PC-9 (cell line): ENCODE measurements around the gene SLC44A3. TPM values are rescaled to one million over a fixed set of nuclear protein-coding genes. Genes with fewer than 3 reads are reported as not detected.

Experiments
- BruUV-seq: library from RNA; stranded (reverse); fragments of 400-500 nt; replicated peaks from 2 replicates; lab custom pipeline; 2021; lab: Mats Ljungman, UMichigan
- CTCF ChIA-PET: fragments of 300-600 bp; sonication (Branson Sonifier 250); formaldehyde crosslinking; loops from one replicate; lab custom pipeline; 2022; ENCODE audit warnings: antibody characterized with exemption; lab: Charles Lee
- POLR2A ChIA-PET: fragments of 300-600 bp; sonication (Branson Sonifier 250); formaldehyde crosslinking; loops from one replicate; lab custom pipeline; 2022; ENCODE audit warnings: antibody characterized with exemption; ENCODE audit not compliant: unreplicated experiment; lab: Charles Lee
- DNase-seq, 2 experiments: peaks; one replicate each; pipeline versions ENCODE4 v3.0.0 to v3.0.0-alpha.2; 2015 to 2022; ENCODE audit warnings: mixed read lengths in 1 of 2
- H2AFZ ChIP-seq: fragments of 200-600 bp; sonication (generic); 2 replicates; pipeline ENCODE4 v1.8.1; 2017; ENCODE audit warnings: antibody characterized with exemption
- H3F3A ChIP-seq: fragments of 200-600 bp; sonication (generic); 2 replicates; pipeline ENCODE4 v1.8.1; 2017; ENCODE audit warnings: antibody characterized with exemption, mild to moderate bottlenecking, low read depth; ENCODE audit not compliant: insufficient read depth
- H3K27ac ChIP-seq: fragments of 200-600 bp; sonication (generic); 2 replicates; pipeline ENCODE4 v1.6.1; 2016; ENCODE audit warnings: mixed run types
- H3K27me3 ChIP-seq: fragments of 200-600 bp; sonication (generic); 2 replicates; pipeline ENCODE4 v1.6.1; 2016; ENCODE audit warnings: low read depth, mixed run types; ENCODE audit not compliant: insufficient read depth
- H3K36me3 ChIP-seq: fragments of 200-600 bp; sonication (generic); 2 replicates; pipeline ENCODE4 v1.6.1; 2016; ENCODE audit warnings: low read depth, mixed run types
- H3K4me1 ChIP-seq: fragments of 200-600 bp; sonication (generic); replicated peaks from 2 replicates; pipeline ENCODE4 v1.6.1; 2016; ENCODE audit warnings: mixed run types; ENCODE audit not compliant: insufficient read depth
- H3K4me2 ChIP-seq: fragments of 200-600 bp; sonication (generic); 2 replicates; pipeline ENCODE4 v1.6.1; 2017; ENCODE audit warnings: mixed run types
- H3K4me3 ChIP-seq: fragments of 200-600 bp; sonication (generic); 2 replicates; pipeline ENCODE4 v1.6.1; 2016; ENCODE audit warnings: mixed run types
- H3K79me2 ChIP-seq: fragments of 200-600 bp; sonication (generic); 2 replicates; pipeline ENCODE4 v1.6.1; 2017; ENCODE audit warnings: low read depth, mixed run types
- H3K9me2 ChIP-seq: fragments of 200-600 bp; sonication (generic); 2 replicates; pipeline ENCODE4 v1.8.1; 2017; ENCODE audit warnings: mild to moderate bottlenecking; ENCODE audit not compliant: insufficient read depth
- H3K9me3 ChIP-seq: fragments of 200-600 bp; sonication (generic); 2 replicates; pipeline ENCODE4 v1.8.1; 2016; ENCODE audit warnings: low read depth; ENCODE audit not compliant: insufficient read depth
- H4K20me1 ChIP-seq: fragments of 200-600 bp; sonication (generic); 2 replicates; pipeline ENCODE4 v1.8.1; 2017; ENCODE audit not compliant: insufficient read depth
- EZH2 ChIP-seq: fragments of 200-600 bp; sonication (generic); IDR thresholded peaks from 2 replicates; pipeline ENCODE4 v1.8.0; 2017; ENCODE audit warnings: antibody characterized with exemption, low read depth
- intact Hi-C: fragments of 100-400 bp; cut with micrococcal nuclease; formaldehyde crosslinking; loops from one replicate; pipeline ENCODE4 v1.10.0; 2022; ENCODE audit not compliant: unreplicated experiment
- total RNA-seq: library from RNA; stranded (reverse); gene quantifications from 2 replicates; pipeline ENCODE4 v1.2.3, GENCODE V29; 2021
- TF ChIP-seq, protein P1 (sequence below): fragments of 200-600 bp; sonication (generic); conservative IDR thresholded peaks from 2 replicates; pipeline ENCODE4 v1.6.1; 2017; ENCODE audit warnings: mixed run types, antibody characterized with exemption, mild to moderate bottlenecking, moderate library complexity

The SLC44A3 gene
- total RNA-seq, 1 experiment from 2014 or later, result 17.5 TPM

DNA sequence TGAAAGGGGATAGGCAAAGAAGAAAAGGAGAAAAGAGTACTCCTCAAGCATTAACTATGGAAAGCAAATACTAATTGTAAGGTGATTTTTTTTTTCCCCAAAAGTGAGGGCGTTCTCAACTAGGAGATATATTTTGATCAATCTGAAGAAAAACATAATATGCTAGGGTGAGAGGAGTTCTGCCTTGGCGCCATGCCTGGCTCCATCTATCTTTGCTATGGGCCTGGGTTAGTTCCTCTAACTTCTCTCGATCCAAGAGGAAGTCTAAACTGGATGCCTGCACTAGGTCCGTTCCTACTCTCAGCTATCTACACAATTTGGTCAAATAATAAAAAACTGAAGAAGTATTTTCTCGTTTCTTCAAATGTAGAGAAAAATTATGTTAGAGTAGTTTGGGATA, 86.2 kb downstream of the SLC44A3 start:
- no TSS peak for BruUV-seq
- intact Hi-C loops, result no loop called here
- Histone ChIP-seq H3K9me3 (no peaks in the 10 kb centered on the region), H3K9me2 (no peaks in the 10 kb centered on the region), H3K4me3 (no peak overlapping the region), H3F3A (peaks cover 23% of the 10 kb centered on the region), H3K27me3 (no peaks in the 10 kb centered on the region), H2AFZ (no peak overlapping the region), H3K4me1 (peaks cover 9% of the 10 kb centered on the region; the same call in 1 of the 2 replicates), H3K36me3 (peaks cover 37% of the 10 kb centered on the region), H3K27ac (no peak overlapping the region), H3K79me2 (peaks cover 77% of the 10 kb centered on the region), H4K20me1 (peaks cover 12% of the 10 kb centered on the region), H3K4me2 (no peak overlapping the region)
- ChIA-PET CTCF (no interaction called here), POLR2A (no interaction called here)
- TF ChIP-seq, protein P1, sequence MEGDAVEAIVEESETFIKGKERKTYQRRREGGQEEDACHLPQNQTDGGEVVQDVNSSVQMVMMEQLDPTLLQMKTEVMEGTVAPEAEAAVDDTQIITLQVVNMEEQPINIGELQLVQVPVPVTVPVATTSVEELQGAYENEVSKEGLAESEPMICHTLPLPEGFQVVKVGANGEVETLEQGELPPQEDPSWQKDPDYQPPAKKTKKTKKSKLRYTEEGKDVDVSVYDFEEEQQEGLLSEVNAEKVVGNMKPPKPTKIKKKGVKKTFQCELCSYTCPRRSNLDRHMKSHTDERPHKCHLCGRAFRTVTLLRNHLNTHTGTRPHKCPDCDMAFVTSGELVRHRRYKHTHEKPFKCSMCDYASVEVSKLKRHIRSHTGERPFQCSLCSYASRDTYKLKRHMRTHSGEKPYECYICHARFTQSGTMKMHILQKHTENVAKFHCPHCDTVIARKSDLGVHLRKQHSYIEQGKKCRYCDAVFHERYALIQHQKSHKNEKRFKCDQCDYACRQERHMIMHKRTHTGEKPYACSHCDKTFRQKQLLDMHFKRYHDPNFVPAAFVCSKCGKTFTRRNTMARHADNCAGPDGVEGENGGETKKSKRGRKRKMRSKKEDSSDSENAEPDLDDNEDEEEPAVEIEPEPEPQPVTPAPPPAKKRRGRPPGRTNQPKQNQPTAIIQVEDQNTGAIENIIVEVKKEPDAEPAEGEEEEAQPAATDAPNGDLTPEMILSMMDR, result no peak
- no peak for TF ChIP-seq EZH2
- no peak for DNase-seq

- peaks cover 30% of the 10 kb centered on the region for H3K36me3 ChIP-seq
- H3F3A ChIP-seq, result peaks cover 19% of the 10 kb centered on the region
Observed at GRCh38 chr1:94907136-94907535, 87.0 kb downstream of the SLC44A3 start.

GRCh38 chr1:94908190-94908589, 88.0 kb downstream of the SLC44A3 start:
- H3K27me3 ChIP-seq, result no peaks in the 10 kb centered on the region
- BruUV-seq, result no TSS peak
- intact Hi-C loops, result no loop called here
- peaks cover 23% of the 10 kb centered on the region for H3K36me3 ChIP-seq
- no peak overlapping the region for H3K27ac ChIP-seq
- no peak overlapping the region for H3K4me3 ChIP-seq
- no peak overlapping the region for H3K4me2 ChIP-seq
- H2AFZ ChIP-seq, result no peak overlapping the region
- peaks cover 10% of the 10 kb centered on the region for H3F3A ChIP-seq
- POLR2A ChIA-PET, result no interaction called here
- no peaks in the 10 kb centered on the region for H3K9me3 ChIP-seq
- no peak for DNase-seq
- peaks cover 9% of the 10 kb centered on the region; the same call in 1 of the 2 replicates for H3K4me1 ChIP-seq
- peaks cover 95% of the 10 kb centered on the region for H3K79me2 ChIP-seq
- H4K20me1 ChIP-seq, result peaks cover 12% of the 10 kb centered on the region
- CTCF ChIA-PET, result no interaction called here
- H3K9me2 ChIP-seq, result no peaks in the 10 kb centered on the region
- TF ChIP-seq EZH2, result no peak
- TF ChIP-seq, protein P1, result no peak

More at GRCh38 chr1:94907136-94907535, 87.0 kb downstream of the SLC44A3 start:
- intact Hi-C loops, result no loop called here
- H3K9me3 ChIP-seq, result no peaks in the 10 kb centered on the region
- peaks cover 12% of the 10 kb centered on the region for H4K20me1 ChIP-seq
- DNase-seq, result no peak
- TF ChIP-seq, protein P1, result no peak
- no peak for TF ChIP-seq EZH2
- ChIA-PET POLR2A (interaction anchor here (0.7 kb wide), 1 partner anchor 65 kb away, joined by 6 read pairs; no protein-coding TSS in a partner anchor), CTCF (no interaction called here)
- H3K27me3 ChIP-seq, result no peaks in the 10 kb centered on the region
- H3K79me2 ChIP-seq, result peaks cover 85% of the 10 kb centered on the region
- H3K27ac ChIP-seq, result no peak overlapping the region
- H3K4me2 ChIP-seq, result no peak overlapping the region
- BruUV-seq, result no TSS peak
- H3K9me2 ChIP-seq, result no peaks in the 10 kb centered on the region
- no peak overlapping the region for H2AFZ ChIP-seq
- H3K4me1 ChIP-seq, result peaks cover 9% of the 10 kb centered on the region; the same call in 1 of the 2 replicates
- no peak overlapping the region for H3K4me3 ChIP-seq
